SKM-1 (cell line): ENCODE results near the gene NBEAL1.
"Not testable (repeated sequence)": the region's sequence is repeated elsewhere in the genome, so short reads cannot be mapped to it uniquely, and the experiment has no call there.

Source experiments
- DNase-seq: peaks from one replicate; lab custom pipeline; 2025; ENCODE audit not compliant: unreplicated experiment; lab: John Stamatoyannopoulos, UW

Gene NBEAL1

GRCh38 chr2:203038586-203038985 lies 23.9 kb downstream of the NBEAL1 start:
- no peak for DNase-seq

- DNase-seq = not testable (repeated sequence)
Observed at GRCh38 chr2:203039211-203039610, 24.5 kb downstream of the NBEAL1 start.

GRCh38 chr2:203040966-203041521 lies 26.4 kb downstream of the NBEAL1 start:
- no peak for DNase-seq

GRCh38 chr2:203042178-203042577 lies 27.5 kb downstream of the NBEAL1 start:
- no peak for DNase-seq

GRCh38 chr2:203043226-203043625 lies 28.6 kb downstream of the NBEAL1 start:
- DNase-seq = no peak

GRCh38 chr2:203045867-203046266 lies 31.2 kb downstream of the NBEAL1 start:
- no peak for DNase-seq

GRCh38 chr2:203052539-203052938 lies 37.9 kb downstream of the NBEAL1 start:
- DNase-seq = no peak

GRCh38 chr2:203059567-203060240 lies 45.0 kb downstream of the NBEAL1 start:
- DNase-seq = no peak

- DNase-seq = no peak
Observed at GRCh38 chr2:203061346-203061745, 46.7 kb downstream of the NBEAL1 start.

- DNase-seq = no peak
Observed at GRCh38 chr2:203062126-203062525, 47.5 kb downstream of the NBEAL1 start.

GRCh38 chr2:203066519-203067091 lies 51.9 kb downstream of the NBEAL1 start:
- not testable (repeated sequence) for DNase-seq

- no peak for DNase-seq
Observed at GRCh38 chr2:203070701-203071100, 56.0 kb downstream of the NBEAL1 start.

- no peak for DNase-seq
Observed at GRCh38 chr2:203071148-203071547, 56.5 kb downstream of the NBEAL1 start.

GRCh38 chr2:203072371-203072770 lies 57.7 kb downstream of the NBEAL1 start:
- no peak for DNase-seq

- no peak for DNase-seq
Observed at GRCh38 chr2:203077451-203077850, 62.8 kb downstream of the NBEAL1 start.

- DNase-seq = no peak
Observed at GRCh38 chr2:203080447-203081045, 65.9 kb downstream of the NBEAL1 start.

- no peak for DNase-seq
Observed at GRCh38 chr2:203083328-203083727, 68.7 kb downstream of the NBEAL1 start.

- DNase-seq = not testable (repeated sequence)
Observed at GRCh38 chr2:203086381-203086780, 71.7 kb downstream of the NBEAL1 start.

- not testable (repeated sequence) for DNase-seq
Observed at GRCh38 chr2:203090721-203091120, 76.0 kb downstream of the NBEAL1 start.

- DNase-seq = no peak
Observed at GRCh38 chr2:203097735-203098134, 83.1 kb downstream of the NBEAL1 start.

GRCh38 chr2:203102357-203102756 lies 87.7 kb downstream of the NBEAL1 start:
- DNase-seq = not testable (repeated sequence)

GRCh38 chr2:203104273-203104672 lies 89.6 kb downstream of the NBEAL1 start:
- DNase-seq = no peak
